K562 (cell line): Measurements from ENCODE around the gene ZCWPW1. TPM values are rescaled to one million over a fixed set of nuclear protein-coding genes. Genes with fewer than 3 reads are reported as not detected.

Experiments
- ATAC-seq: fragments of 200-7000 bp; cut with Tn5 transposase; 3 replicates; pipeline ENCODE4 v1.9.1; 2020; ENCODE audit warnings: moderate library complexity
- BruUV-seq: library from RNA; stranded (reverse); fragments of 400-500 nt; replicated peaks from 2 replicates; lab custom pipeline; 2021; lab: Mats Ljungman, UMichigan
- CTCF ChIA-PET: fragments of 300-600 bp; formaldehyde crosslinking; extraction: SDS; loops from one replicate; lab custom pipeline; 2021; ENCODE audit warnings: low intra/inter-chr PET ratio; lab: Yijun Ruan, JAX
- POLR2A ChIA-PET: fragments of 300-600, 350-650 bp; sonication (Branson Sonifier 250); formaldehyde crosslinking; extraction: SDS; loops from one replicate; lab custom pipeline; 2021; ENCODE audit warnings: antibody characterized with exemption, inconsistent platforms; lab: Yijun Ruan, JAX
- DNase-seq, 4 experiments: peaks; one replicate each; pipeline versions ENCODE4 v3.0.0 to v3.0.0-alpha.2; 2011 to 2018; ENCODE audit warnings: low spot score in 3 of 4, mixed read lengths in 3 of 4; ENCODE audit errors: extremely low read depth in 1 of 4
- FAIRE-seq: peaks from 2 replicates; lab custom pipeline; 2011; peaks lifted over from hg19 to GRCh38; lab: Jason Lieb, UNC
- H2AFZ ChIP-seq: 2 replicates; pipeline ENCODE4 v1.6.0; 2011; ENCODE audit warnings: low read depth, low read length, control low read depth, inconsistent platforms
- H3K27ac ChIP-seq: fragments of 200-600 bp; 3 replicates; pipeline ENCODE4 v1.8.0; 2011; ENCODE audit warnings: low read depth, mild to moderate bottlenecking, control low read depth, inconsistent platforms, low read length, moderate library complexity, mixed read lengths; ENCODE audit errors: extremely low read depth
- H3K27me3 ChIP-seq, 2 experiments: fragments of 300-600 bp in 1 of 2; 2 replicates in 1 of 2; 3 replicates in 1 of 2; pipeline versions ENCODE4 v1.6.0 to v1.8.0; 2011; ENCODE audit warnings: inconsistent platforms in 2 of 2, low read length in 2 of 2, mild to moderate bottlenecking in 1 of 2, mixed read lengths in 1 of 2, moderate library complexity in 1 of 2; ENCODE audit not compliant: control insufficient read depth in 2 of 2, insufficient read depth in 2 of 2
- H3K36me3 ChIP-seq: fragments of 300-600 bp; 3 replicates; pipeline ENCODE4 v1.8.0; 2011; ENCODE audit warnings: mild to moderate bottlenecking, low read length, inconsistent platforms; ENCODE audit not compliant: control insufficient read depth, insufficient read depth
- H3K4me1 ChIP-seq, 2 experiments: fragments of 200-600 bp in 1 of 2; replicated peaks in 1 of 2; 2 replicates in 1 of 2; 3 replicates in 1 of 2; pipeline versions ENCODE4 v1.5.1 to v1.8.0; 2011; ENCODE audit warnings: inconsistent platforms in 2 of 2, low read length in 2 of 2, mild to moderate bottlenecking in 1 of 2, mixed read lengths in 1 of 2, moderate library complexity in 1 of 2; ENCODE audit not compliant: control insufficient read depth in 2 of 2, insufficient read depth in 2 of 2
- H3K4me2 ChIP-seq: 2 replicates; pipeline ENCODE4 v1.6.1; 2011; ENCODE audit warnings: low read length, control low read depth, inconsistent platforms, mixed read lengths; ENCODE audit not compliant: insufficient read depth
- H3K4me3 ChIP-seq: fragments of 200-600 bp; sonication (generic), shearing (Covaris generic); 2 replicates; pipeline ENCODE4 v1.5.1; 2016; ENCODE audit warnings: control low read depth, inconsistent platforms
- H3K79me2 ChIP-seq: fragments of 200-600 bp; 3 replicates; pipeline ENCODE4 v1.8.0; 2011; ENCODE audit warnings: low read length, inconsistent platforms; ENCODE audit not compliant: control insufficient read depth, insufficient read depth
- H3K9ac ChIP-seq, 2 experiments: 2 replicates each; pipeline versions ENCODE4 v1.6.0 to v1.6.1; 2011; ENCODE audit warnings: low read depth in 2 of 2, low read length in 2 of 2, control low read depth in 1 of 2, inconsistent platforms in 1 of 2, mild to moderate bottlenecking in 1 of 2, mixed read lengths in 1 of 2; ENCODE audit not compliant: insufficient read depth in 1 of 2
- H3K9me1 ChIP-seq: one replicate; pipeline ENCODE4 v1.6.0; 2011; ENCODE audit warnings: inconsistent platforms, mild to moderate bottlenecking, low read length, moderate library complexity; ENCODE audit not compliant: control insufficient read depth, insufficient read depth
- H3K9me3 ChIP-seq: replicated peaks from 2 replicates; pipeline ENCODE4 v1.5.1; 2011; ENCODE audit warnings: low read depth, low read length, inconsistent platforms; ENCODE audit not compliant: control insufficient read depth, insufficient read depth
- H4K20me1 ChIP-seq: replicated peaks from 2 replicates; pipeline ENCODE4 v1.6.1; 2011; ENCODE audit warnings: low read length, inconsistent platforms, mixed read lengths; ENCODE audit not compliant: control insufficient read depth, insufficient read depth
- ADNP ChIP-seq: fragments of 200-800 bp; sonication (Bioruptor generic); IDR thresholded peaks from 2 replicates; pipeline ENCODE4 v1.6.1; 2016; ENCODE audit warnings: missing genetic modification characterization, missing compliant biosample characterization
- KAT7 ChIP-seq: sonication (generic); formaldehyde crosslinking; IDR thresholded peaks from 2 replicates; pipeline ENCODE4 v1.8.0; 2022; ENCODE audit warnings: missing genetic modification reagents, mild to moderate bottlenecking, borderline replicate concordance
- SMAD3 ChIP-seq: fragments of 450-650 bp; formaldehyde crosslinking; conservative IDR thresholded peaks from 2 replicates; pipeline ENCODE4 v1.4.0; 2020; ENCODE audit warnings: mild to moderate bottlenecking
- SUPT5H ChIP-seq: fragments of 450-650 bp; IDR thresholded peaks from 2 replicates; pipeline ENCODE4 v1.6.1; 2016
- WGBS: fragments of 100-300 bp; shearing (Covaris generic); methylation state at CpG from one replicate; pipeline ENCODE4 v1.1.6; 2016; ENCODE audit warnings: low coverage, mixed read lengths; ENCODE audit not compliant: insufficient coverage; ENCODE audit errors: missing lambda C conversion rate; 5-methylcytosine and 5-hydroxymethylcytosine counted together
- in situ Hi-C: fragments of 300-500 bp; cut with MboI; formaldehyde crosslinking; loops from 4 replicates; pipeline ENCODE4 v1.15.0; 2018; ENCODE audit warnings: inconsistent platforms, mixed read lengths
- intact Hi-C: fragments of 100-400 bp; cut with micrococcal nuclease; formaldehyde crosslinking; loops from 2 replicates; pipeline ENCODE4 v1.14.2; 2022
- polyA plus RNA-seq, 8 experiments: library from polyadenylated mRNA; depleted of rRNA in 4 of 8; stranded (reverse) in 5 of 8; unstranded in 3 of 8; fragments of >200 nt; fragmentation: Nextera tagmentation in 2 of 8; fragmentation: Illumina TruSeq in 1 of 8; extraction: Ambion mirVana in 2 of 8; extraction: Trizol in 1 of 8; gene quantifications; 2 replicates each; pipeline versions ENCODE4 v1.2.1 to v1.2.3, GENCODE V29; 2011 to 2014; ENCODE audit warnings: inconsistent platforms in 1 of 8, missing spikeins in 1 of 8
- total RNA-seq, 7 experiments: library from RNA; depleted of rRNA in 6 of 7; stranded (reverse); fragments of >200 nt in 6 of 7; fragmentation: Illumina TruSeq in 2 of 7; extraction: Trizol in 2 of 7; gene quantifications; 2 replicates each; pipeline versions ENCODE4 v1.2.1 to v1.2.3, GENCODE V29; 2011 to 2021; ENCODE audit warnings: low replicate concordance in 1 of 7
- TF ChIP-seq, protein P1 (sequence below): fragments of 450-650 bp; formaldehyde crosslinking; IDR thresholded peaks from 2 replicates; pipeline ENCODE4 v1.4.0; 2022; ENCODE audit warnings: mild to moderate bottlenecking, moderate library complexity
- TF ChIP-seq, protein P2 (sequence below), 2 experiments: fragments of 450-650 bp; conservative IDR thresholded peaks; 2 replicates each; pipeline ENCODE4 v1.6.1; 2017; ENCODE audit warnings: mild to moderate bottlenecking in 2 of 2, moderate library complexity in 2 of 2
- TF ChIP-seq, protein P3 (sequence below): sonication (generic); formaldehyde crosslinking; IDR thresholded peaks from 2 replicates; pipeline ENCODE4 v1.8.1; 2023; ENCODE audit warnings: mild to moderate bottlenecking, missing genetic modification reagents
- TF ChIP-seq, protein P4 (sequence below): fragments of 250-450 bp; sonication (Bioruptor Pico); IDR thresholded peaks from 2 replicates; pipeline ENCODE4 v1.4.0; 2020; ENCODE audit warnings: mild to moderate bottlenecking

ZCWPW1 gene
- total and polyA plus RNA-seq, 9 of the 15 experiments (the other 6 are each of a cell fraction or from before 2014, with no cell fraction given) = 0.18 to 1.7 (median 1.2) TPM

DNA sequence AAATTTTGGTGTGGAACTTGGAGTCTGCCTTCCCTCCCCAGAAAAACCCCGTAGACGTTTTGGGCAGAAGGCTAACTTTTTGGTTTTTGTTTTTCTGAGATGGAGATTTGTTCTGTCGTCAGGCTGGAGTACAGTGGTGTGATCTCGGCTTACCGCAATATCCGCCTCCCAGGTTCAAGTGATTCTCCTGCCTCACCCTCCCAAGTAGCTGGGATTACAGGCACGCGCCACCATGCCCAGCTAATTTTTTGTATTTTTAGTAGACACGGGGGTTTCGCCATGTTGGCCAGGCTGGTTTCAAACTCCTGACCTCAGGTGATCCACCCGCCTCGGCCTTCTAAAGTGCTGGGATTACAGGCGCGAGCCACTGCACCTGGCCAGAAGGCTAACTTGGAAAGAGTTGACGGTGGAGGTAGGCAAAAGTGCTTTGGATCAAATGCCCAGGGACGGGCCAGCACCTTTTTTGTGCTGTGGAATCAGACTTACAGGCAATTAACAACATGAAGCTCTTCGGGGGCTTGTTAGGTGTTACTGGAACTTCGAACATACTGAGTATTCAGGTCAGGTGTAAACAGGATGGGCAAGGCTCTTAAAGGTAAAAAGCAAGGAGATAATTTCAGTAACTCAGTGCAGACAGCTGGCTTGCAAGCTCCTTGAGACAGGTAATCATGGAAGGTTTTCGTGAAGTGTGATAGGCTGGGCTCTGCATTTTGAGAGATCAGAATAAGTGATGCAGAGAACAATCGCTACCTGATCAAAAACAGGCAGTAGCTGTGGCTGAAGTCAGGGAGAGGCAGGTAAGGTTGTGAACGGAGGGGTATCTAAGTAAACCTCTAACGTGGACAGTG, 6.0 kb upstream of the ZCWPW1 start:
- 58% methylated on average over 20 of the region's 22 CpGs for WGBS
- BruUV-seq = no TSS peak
- Histone ChIP-seq H3K79me2 (peaks cover 70% of the 10 kb centered on the region), H3K27ac (peak overlapping the region; percentile 96), H3K9me1 (peaks cover 15% of the 10 kb centered on the region), H2AFZ (no peak overlapping the region), H3K4me3 (peak overlapping the region; percentile 85), H3K9me3 (no peaks in the 10 kb centered on the region), H4K20me1 (peaks cover 26% of the 10 kb centered on the region), H3K27me3 (no peaks in the 10 kb centered on the region), H3K4me2 (peak overlapping the region; percentile 93), H3K9ac (peak overlapping the region; percentile 92 to 99; a peak in 3 of 4 replicates), H3K36me3 (peaks cover 51% of the 10 kb centered on the region), H3K4me1 (peaks cover 56 to 81% of the 10 kb centered on the region in 2 experiments)
- ChIA-PET CTCF (interaction anchor here (0.6 kb wide), 1 partner anchor 55 kb away, joined by 3 read pairs; no protein-coding TSS in a partner anchor), POLR2A (interaction anchor here (0.6 to 5.4 kb wide), 7 partner anchors 10 to 333 kb away, joined by 3 to 29 read pairs (median 4); partner anchors contain the start of genes AP4M1 and GPC2)
- ATAC-seq = no peak
- in situ Hi-C loops = no loop called here
- DNase-seq = peak in 1 of 4 experiments; percentile 16
- peak; percentile 19 for FAIRE-seq
- intact Hi-C loops = no loop called here
- TF ChIP-seq SMAD3 (CRISPR knock-in tag) (0 out of 2 replicates have a peak, but pooled peaks have one; percentile 7), ADNP (tag) (no peak), KAT7 (CRISPR knock-in tag) (0 out of 2 replicates have a peak, but pooled peaks have one; percentile 5), SUPT5H (peak; percentile 37; the same call in 1 of the 2 replicates)
- TF ChIP-seq, protein P1, sequence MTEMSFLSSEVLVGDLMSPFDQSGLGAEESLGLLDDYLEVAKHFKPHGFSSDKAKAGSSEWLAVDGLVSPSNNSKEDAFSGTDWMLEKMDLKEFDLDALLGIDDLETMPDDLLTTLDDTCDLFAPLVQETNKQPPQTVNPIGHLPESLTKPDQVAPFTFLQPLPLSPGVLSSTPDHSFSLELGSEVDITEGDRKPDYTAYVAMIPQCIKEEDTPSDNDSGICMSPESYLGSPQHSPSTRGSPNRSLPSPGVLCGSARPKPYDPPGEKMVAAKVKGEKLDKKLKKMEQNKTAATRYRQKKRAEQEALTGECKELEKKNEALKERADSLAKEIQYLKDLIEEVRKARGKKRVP = 0 out of 2 replicates have a peak, but pooled peaks have one; percentile 11
- TF ChIP-seq, protein P2, sequence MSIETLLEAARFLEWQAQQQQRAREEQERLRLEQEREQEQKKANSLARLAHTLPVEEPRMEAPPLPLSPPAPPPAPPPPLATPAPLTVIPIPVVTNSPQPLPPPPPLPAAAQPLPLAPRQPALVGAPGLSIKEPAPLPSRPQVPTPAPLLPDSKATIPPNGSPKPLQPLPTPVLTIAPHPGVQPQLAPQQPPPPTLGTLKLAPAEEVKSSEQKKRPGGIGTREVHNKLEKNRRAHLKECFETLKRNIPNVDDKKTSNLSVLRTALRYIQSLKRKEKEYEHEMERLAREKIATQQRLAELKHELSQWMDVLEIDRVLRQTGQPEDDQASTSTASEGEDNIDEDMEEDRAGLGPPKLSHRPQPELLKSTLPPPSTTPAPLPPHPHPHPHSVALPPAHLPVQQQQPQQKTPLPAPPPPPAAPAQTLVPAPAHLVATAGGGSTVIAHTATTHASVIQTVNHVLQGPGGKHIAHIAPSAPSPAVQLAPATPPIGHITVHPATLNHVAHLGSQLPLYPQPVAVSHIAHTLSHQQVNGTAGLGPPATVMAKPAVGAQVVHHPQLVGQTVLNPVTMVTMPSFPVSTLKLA (conservative IDR thresholded peaks at IDR 0.05) = 0 out of 4 replicates have a peak, but pooled peaks of 1 of the 2 experiments have one; percentile 5
- TF ChIP-seq, protein P3, sequence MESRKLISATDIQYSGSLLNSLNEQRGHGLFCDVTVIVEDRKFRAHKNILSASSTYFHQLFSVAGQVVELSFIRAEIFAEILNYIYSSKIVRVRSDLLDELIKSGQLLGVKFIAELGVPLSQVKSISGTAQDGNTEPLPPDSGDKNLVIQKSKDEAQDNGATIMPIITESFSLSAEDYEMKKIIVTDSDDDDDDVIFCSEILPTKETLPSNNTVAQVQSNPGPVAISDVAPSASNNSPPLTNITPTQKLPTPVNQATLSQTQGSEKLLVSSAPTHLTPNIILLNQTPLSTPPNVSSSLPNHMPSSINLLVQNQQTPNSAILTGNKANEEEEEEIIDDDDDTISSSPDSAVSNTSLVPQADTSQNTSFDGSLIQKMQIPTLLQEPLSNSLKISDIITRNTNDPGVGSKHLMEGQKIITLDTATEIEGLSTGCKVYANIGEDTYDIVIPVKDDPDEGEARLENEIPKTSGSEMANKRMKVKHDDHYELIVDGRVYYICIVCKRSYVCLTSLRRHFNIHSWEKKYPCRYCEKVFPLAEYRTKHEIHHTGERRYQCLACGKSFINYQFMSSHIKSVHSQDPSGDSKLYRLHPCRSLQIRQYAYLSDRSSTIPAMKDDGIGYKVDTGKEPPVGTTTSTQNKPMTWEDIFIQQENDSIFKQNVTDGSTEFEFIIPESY = peak; percentile 91
- TF ChIP-seq, protein P4, sequence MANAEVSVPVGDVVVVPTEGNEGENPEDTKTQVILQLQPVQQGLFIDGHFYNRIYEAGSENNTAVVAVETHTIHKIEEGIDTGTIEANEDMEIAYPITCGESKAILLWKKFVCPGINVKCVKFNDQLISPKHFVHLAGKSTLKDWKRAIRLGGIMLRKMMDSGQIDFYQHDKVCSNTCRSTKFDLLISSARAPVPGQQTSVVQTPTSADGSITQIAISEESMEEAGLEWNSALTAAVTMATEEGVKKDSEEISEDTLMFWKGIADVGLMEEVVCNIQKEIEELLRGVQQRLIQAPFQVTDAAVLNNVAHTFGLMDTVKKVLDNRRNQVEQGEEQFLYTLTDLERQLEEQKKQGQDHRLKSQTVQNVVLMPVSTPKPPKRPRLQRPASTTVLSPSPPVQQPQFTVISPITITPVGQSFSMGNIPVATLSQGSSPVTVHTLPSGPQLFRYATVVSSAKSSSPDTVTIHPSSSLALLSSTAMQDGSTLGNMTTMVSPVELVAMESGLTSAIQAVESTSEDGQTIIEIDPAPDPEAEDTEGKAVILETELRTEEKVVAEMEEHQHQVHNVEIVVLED (CRISPR knock-in tag) = no peak
